ENCODE measurements around the gene ATP10A. TPM values are rescaled to one million over a fixed set of nuclear protein-coding genes. Genes with fewer than 3 reads are reported as not detected.
A peak's percentile ranks its signal among the peaks of the same experiment; 100 is the strongest.

The ATP10A gene
- total RNA-seq, 2 experiments from 2014 or later: 57.9 to 62.4 TPM

- H3K27ac Mint-ChIP-seq: peak overlapping the region; percentile 26
- no peak for DNase-seq
- peaks cover 58% of the 10 kb centered on the region for H3K4me1 Mint-ChIP-seq
- no peaks in the 10 kb centered on the region for H3K9me3 Mint-ChIP-seq
- POLR2A ChIA-PET: no interaction called here
- no peak overlapping the region for H3K4me3 Mint-ChIP-seq
- H3K36me3 Mint-ChIP-seq (ENCODE audit: low read depth): peaks cover 4% of the 10 kb centered on the region
- CTCF ChIA-PET: no interaction called here
- H3K27me3 Mint-ChIP-seq: no peaks in the 10 kb centered on the region
Measured at GRCh38 chr15:25799906-25800700, 63.0 kb downstream of the ATP10A start.

DNA sequence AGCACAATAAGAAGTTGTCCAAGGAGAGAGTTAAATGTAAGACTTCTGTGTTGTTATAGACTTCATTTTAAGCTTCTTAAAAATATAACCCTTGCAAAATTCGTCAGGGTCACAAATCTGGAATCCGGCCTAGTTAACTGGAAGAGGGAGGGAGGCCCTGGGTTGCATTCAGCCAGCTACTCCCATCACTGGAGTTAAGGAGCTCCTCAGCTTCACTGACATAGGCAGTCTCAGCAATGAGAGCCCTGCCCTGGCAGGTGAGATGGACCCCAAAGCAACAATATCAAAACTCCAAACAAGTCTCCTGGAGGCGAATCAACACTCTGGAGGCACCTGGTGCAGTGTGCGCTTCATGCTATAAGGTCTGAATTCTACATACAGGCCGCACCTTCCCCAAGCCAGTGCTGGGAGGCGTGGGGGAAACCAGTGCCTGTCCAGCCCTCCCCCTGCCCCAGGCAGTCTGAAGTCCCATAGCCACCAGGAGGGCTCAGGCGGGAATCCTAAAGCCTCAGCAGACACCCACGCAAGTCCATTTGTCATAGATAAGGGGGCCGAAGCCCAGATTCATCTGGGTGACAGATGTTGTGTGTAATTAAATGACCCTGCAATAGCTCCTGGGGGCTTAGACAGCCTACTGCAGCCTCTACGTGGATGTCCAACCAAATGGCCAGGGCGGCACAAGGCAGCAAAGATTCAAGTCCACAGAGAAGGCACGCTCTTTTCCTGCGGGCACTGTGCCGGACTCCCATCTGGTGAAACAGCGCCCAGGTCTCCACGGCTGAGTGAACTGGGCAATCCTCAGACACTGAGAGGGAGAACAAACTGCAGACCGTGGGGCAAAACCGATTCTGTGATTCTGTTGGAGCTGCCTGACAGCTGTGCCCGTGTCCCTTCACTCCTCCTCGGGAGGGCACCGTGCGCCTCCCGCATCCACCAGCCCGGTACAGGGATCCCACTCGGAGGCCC, 64.9 kb downstream of the ATP10A start:
- DNase-seq: no peak
- H3K27ac Mint-ChIP-seq: peak overlapping the region; percentile 22
- H3K4me3 Mint-ChIP-seq: no peak overlapping the region
- no peaks in the 10 kb centered on the region for H3K9me3 Mint-ChIP-seq
- peaks cover 4% of the 10 kb centered on the region for H3K36me3 Mint-ChIP-seq (ENCODE audit: low read depth)
- no peaks in the 10 kb centered on the region for H3K27me3 Mint-ChIP-seq
- peaks cover 62% of the 10 kb centered on the region for H3K4me1 Mint-ChIP-seq
- CTCF ChIA-PET: interaction anchor here (0.6 kb wide), 1 partner anchor 12 kb away, joined by 4 read pairs; no protein-coding TSS in a partner anchor
- POLR2A ChIA-PET: no interaction called here

DNA sequence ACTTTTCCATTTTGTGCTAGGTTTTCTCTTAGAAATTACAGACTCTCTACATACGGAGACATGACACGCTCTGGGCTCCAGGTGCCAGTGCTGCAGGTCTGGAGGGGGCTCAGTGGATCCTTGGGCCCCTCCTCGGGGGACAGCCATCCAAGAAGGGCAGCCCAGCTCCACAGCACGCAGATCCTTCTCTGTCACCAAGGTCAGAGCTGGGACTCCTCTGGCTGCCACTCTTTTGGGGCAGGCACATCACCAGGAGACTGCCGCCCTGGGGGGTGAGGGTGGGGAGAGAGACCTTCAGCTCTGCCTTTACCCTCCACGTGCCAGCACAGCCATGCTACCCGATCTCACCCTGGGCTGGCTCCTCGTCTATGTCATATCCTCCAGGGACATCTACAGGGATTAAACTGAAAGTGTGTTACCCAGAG, 65.6 kb downstream of the ATP10A start:
- H3K27ac Mint-ChIP-seq: no peak overlapping the region
- CTCF ChIA-PET: no interaction called here
- H3K9me3 Mint-ChIP-seq: no peaks in the 10 kb centered on the region
- peaks cover 62% of the 10 kb centered on the region for H3K4me1 Mint-ChIP-seq
- no peak overlapping the region for H3K4me3 Mint-ChIP-seq
- no peaks in the 10 kb centered on the region for H3K27me3 Mint-ChIP-seq
- POLR2A ChIA-PET: no interaction called here
- peaks cover 4% of the 10 kb centered on the region for H3K36me3 Mint-ChIP-seq (ENCODE audit: low read depth)
- no peak for DNase-seq

GRCh38 chr15:25797035-25797434, 66.1 kb downstream of the ATP10A start:
- peaks cover 3% of the 10 kb centered on the region for H3K36me3 Mint-ChIP-seq (ENCODE audit: low read depth)
- no peaks in the 10 kb centered on the region for H3K27me3 Mint-ChIP-seq
- no peak for DNase-seq
- no peak overlapping the region for H3K4me3 Mint-ChIP-seq
- H3K4me1 Mint-ChIP-seq: peaks cover 67% of the 10 kb centered on the region
- no peaks in the 10 kb centered on the region for H3K9me3 Mint-ChIP-seq
- H3K27ac Mint-ChIP-seq: no peak overlapping the region
- ChIA-PET POLR2A (no interaction called here), CTCF (interaction anchor here (1.3 kb wide), 1 partner anchor 14 kb away, joined by 4 read pairs; no protein-coding TSS in a partner anchor)

DNA sequence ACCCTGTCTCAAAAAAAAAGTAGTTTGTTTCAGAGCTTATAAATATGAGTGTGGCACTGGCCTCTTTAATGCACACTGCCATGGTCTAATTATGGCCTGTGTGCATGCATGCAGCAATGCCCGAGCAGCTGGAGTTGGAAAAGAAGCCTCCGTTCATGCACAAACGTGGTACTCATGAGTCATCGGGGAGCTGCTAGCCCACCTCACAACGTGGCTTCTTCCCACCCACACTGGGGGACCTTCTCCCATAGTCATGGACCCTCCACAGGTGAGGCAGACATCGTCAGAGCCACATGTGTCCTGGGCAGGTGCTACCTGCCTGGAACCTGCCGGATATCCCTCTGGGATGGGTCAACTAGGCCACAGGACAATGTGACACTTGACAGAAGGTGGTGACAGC, 66.7 kb downstream of the ATP10A start:
- POLR2A ChIA-PET: interaction anchor here (0.7 kb wide), 1 partner anchor 65 kb away, joined by 4 read pairs; no protein-coding TSS in a partner anchor
- Mint-ChIP-seq H3K4me1 (peaks cover 70% of the 10 kb centered on the region), H3K27me3 (no peaks in the 10 kb centered on the region), H3K27ac (no peak overlapping the region), H3K4me3 (no peak overlapping the region), H3K36me3 (ENCODE audit: low read depth) (peaks cover 1% of the 10 kb centered on the region), H3K9me3 (no peaks in the 10 kb centered on the region)
- no peak for DNase-seq
- CTCF ChIA-PET: interaction anchor here (1.3 to 1.4 kb wide), 2 partner anchors 10 to 13 kb away, joined by 4 read pairs; no protein-coding TSS in a partner anchor

GRCh38 chr15:25795712-25796111, 67.4 kb downstream of the ATP10A start:
- H3K27me3 Mint-ChIP-seq: no peaks in the 10 kb centered on the region
- ChIA-PET CTCF (interaction anchor here (1.3 to 1.4 kb wide), 2 partner anchors 9 to 12 kb away, joined by 4 read pairs; no protein-coding TSS in a partner anchor), POLR2A (no interaction called here)
- H3K27ac Mint-ChIP-seq: no peak overlapping the region
- DNase-seq: no peak
- H3K36me3 Mint-ChIP-seq (ENCODE audit: low read depth): peaks cover 1% of the 10 kb centered on the region
- peaks cover 71% of the 10 kb centered on the region for H3K4me1 Mint-ChIP-seq
- H3K4me3 Mint-ChIP-seq: no peak overlapping the region
- H3K9me3 Mint-ChIP-seq: no peaks in the 10 kb centered on the region

DNA sequence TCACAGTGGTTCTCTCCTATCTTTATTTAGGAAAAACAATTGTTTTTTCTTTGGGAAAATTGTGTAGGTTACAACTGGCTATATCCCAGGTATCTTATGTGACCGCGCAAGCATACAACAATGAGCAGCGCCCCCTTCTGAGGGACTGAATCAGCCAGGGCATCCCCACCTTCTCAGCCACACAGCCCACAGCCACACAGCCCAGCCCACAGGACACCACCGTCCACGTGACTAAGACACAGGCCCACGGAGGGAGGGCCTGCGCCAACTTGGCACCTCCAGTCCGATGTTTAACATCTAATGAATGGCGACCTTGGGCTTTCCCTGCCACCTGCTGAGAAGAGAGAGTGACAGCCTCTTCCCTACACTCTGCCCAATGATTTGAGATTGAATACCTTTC, 68.1 kb downstream of the ATP10A start:
- H3K4me3 Mint-ChIP-seq: no peak overlapping the region
- H3K36me3 Mint-ChIP-seq (ENCODE audit: low read depth): peaks cover 6% of the 10 kb centered on the region
- H3K9me3 Mint-ChIP-seq: no peaks in the 10 kb centered on the region
- peaks cover 71% of the 10 kb centered on the region for H3K4me1 Mint-ChIP-seq
- ChIA-PET CTCF (interaction anchor here (1.4 kb wide), 1 partner anchor 8 kb away, joined by 4 read pairs; no protein-coding TSS in a partner anchor), POLR2A (no interaction called here)
- no peak overlapping the region for H3K27ac Mint-ChIP-seq
- H3K27me3 Mint-ChIP-seq: no peaks in the 10 kb centered on the region
- no peak for DNase-seq

DNA sequence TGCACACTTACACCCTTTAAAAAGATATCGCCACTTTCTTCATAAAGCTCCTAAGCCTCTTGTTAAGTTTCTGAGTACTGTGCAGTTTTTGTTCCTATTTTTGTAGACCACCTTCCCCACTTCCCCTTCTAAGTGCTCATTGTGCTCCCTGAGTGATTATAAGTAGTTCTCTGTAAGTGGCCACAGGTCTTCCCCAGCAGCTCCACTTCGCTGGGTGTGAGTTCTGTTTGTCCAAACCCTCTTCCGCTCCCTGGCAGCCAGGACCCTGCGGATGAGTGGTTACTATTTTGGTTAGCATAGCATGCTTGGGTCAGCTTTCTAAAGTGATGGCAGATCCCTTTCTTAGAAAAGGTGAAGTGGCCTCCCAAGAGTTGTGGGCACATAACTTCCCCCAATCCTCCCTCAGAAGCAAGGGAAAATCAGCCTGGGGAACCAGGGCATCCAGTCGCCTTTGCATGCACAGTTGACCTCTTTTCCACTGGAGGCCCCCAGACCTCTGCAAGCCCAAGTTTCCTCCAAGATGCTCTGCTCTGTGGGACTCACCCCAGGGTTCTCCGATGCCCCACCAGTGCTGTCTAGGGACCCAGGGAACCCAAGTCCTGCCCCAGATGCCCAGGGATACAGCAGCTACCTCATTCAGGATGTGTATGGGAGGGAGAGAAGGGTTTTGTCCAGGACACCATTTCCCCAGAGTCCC, 69.6 kb downstream of the ATP10A start:
- peak overlapping the region; percentile 55 for H3K27ac Mint-ChIP-seq
- H3K9me3 Mint-ChIP-seq: no peaks in the 10 kb centered on the region
- CTCF ChIA-PET: no interaction called here
- H3K36me3 Mint-ChIP-seq (ENCODE audit: low read depth): peaks cover 8% of the 10 kb centered on the region
- no peak overlapping the region for H3K4me3 Mint-ChIP-seq
- no peak for DNase-seq
- H3K27me3 Mint-ChIP-seq: no peaks in the 10 kb centered on the region
- peaks cover 68% of the 10 kb centered on the region for H3K4me1 Mint-ChIP-seq
- POLR2A ChIA-PET: no interaction called here

DNA sequence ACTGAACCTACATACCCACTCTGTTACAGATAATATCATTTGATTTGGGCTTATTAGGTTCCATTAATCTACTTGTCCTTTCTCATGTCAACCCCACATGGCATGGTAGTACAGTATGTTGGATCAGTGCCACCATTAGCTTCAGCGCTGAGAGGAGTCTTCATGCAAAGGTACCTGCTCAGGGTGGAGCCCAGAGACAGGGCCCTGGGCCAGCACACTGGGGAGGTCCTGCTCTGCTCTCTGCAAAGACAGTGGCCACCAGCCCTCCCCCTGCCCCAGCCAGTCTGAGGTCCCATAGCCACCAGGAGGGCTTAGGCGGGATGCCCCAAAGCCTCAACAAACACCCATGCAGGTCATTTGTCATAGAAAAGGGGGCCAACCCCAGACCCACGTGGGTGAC, 71.0 kb downstream of the ATP10A start:
- Mint-ChIP-seq H3K4me3 (no peak overlapping the region), H3K27me3 (no peaks in the 10 kb centered on the region), H3K9me3 (no peaks in the 10 kb centered on the region), H3K27ac (no peak overlapping the region), H3K4me1 (peaks cover 67% of the 10 kb centered on the region), H3K36me3 (ENCODE audit: low read depth) (peaks cover 6% of the 10 kb centered on the region)
- CTCF ChIA-PET: no interaction called here
- POLR2A ChIA-PET: no interaction called here
- no peak for DNase-seq

- no peak overlapping the region for H3K27ac Mint-ChIP-seq
- POLR2A ChIA-PET: no interaction called here
Measured at GRCh38 chr15:25790000-25790660, 73.0 kb downstream of the ATP10A start.

GRCh38 chr15:25789616-25789999, 73.5 kb downstream of the ATP10A start:
- no peak overlapping the region for H3K27ac Mint-ChIP-seq
- no peak for DNase-seq
- H3K27me3 Mint-ChIP-seq: no peaks in the 10 kb centered on the region
- peaks cover 54% of the 10 kb centered on the region for H3K4me1 Mint-ChIP-seq
- ChIA-PET CTCF (no interaction called here), POLR2A (no interaction called here)
- H3K36me3 Mint-ChIP-seq (ENCODE audit: low read depth): peaks cover 6% of the 10 kb centered on the region
- no peak overlapping the region for H3K4me3 Mint-ChIP-seq
- no peaks in the 10 kb centered on the region for H3K9me3 Mint-ChIP-seq

More at GRCh38 chr15:25790000-25790660, 73.0 kb downstream of the ATP10A start:
- Mint-ChIP-seq H3K4me1 (peaks cover 56% of the 10 kb centered on the region), H3K9me3 (no peaks in the 10 kb centered on the region), H3K27me3 (no peaks in the 10 kb centered on the region), H3K4me3 (peak overlapping the region; percentile 23), H3K36me3 (ENCODE audit: low read depth) (peaks cover 6% of the 10 kb centered on the region)
- peak; percentile 12 for DNase-seq
- CTCF ChIA-PET: no interaction called here

GRCh38 chr15:25789211-25789610, 73.9 kb downstream of the ATP10A start:
- Mint-ChIP-seq H3K4me3 (no peak overlapping the region), H3K4me1 (peaks cover 53% of the 10 kb centered on the region), H3K27me3 (no peaks in the 10 kb centered on the region), H3K27ac (no peak overlapping the region), H3K36me3 (ENCODE audit: low read depth) (peaks cover 6% of the 10 kb centered on the region), H3K9me3 (no peaks in the 10 kb centered on the region)
- ChIA-PET CTCF (no interaction called here), POLR2A (no interaction called here)
- DNase-seq: no peak
